ENCODE results near the gene ZNF396.

The ZNF396 gene

GRCh38 chr18:35408843-35409261 is 31.7 kb upstream of the ZNF396 start:
- Histone ChIP-seq H3K4me3 (ENCODE audit: low read length) (no peak overlapping the region), H3K9me3 (ENCODE audit: control insufficient read depth, low read length) (no peaks in the 10 kb centered on the region), H3K9ac (ENCODE audit: low read length) (no peak overlapping the region), H3K36me3 (ENCODE audit: control insufficient read depth, insufficient read depth, low read length, severe bottlenecking) (no peaks in the 10 kb centered on the region), H3K27me3 (replicated peaks; ENCODE audit: control insufficient read depth, insufficient read depth, low read length) (no peaks in the 10 kb centered on the region), H3K4me1 (ENCODE audit: control insufficient read depth, insufficient read depth, low read length) (no peaks in the 10 kb centered on the region)
- DNase-seq (ENCODE audit: low read depth) = no peak

GRCh38 chr18:35407871-35408481 is 30.8 kb upstream of the ZNF396 start:
- Histone ChIP-seq H3K4me1 (ENCODE audit: control insufficient read depth, insufficient read depth, low read length) (no peaks in the 10 kb centered on the region), H3K9me3 (ENCODE audit: control insufficient read depth, low read length) (no peaks in the 10 kb centered on the region), H3K27me3 (replicated peaks; ENCODE audit: control insufficient read depth, insufficient read depth, low read length) (no peaks in the 10 kb centered on the region), H3K4me3 (ENCODE audit: low read length) (no peak overlapping the region), H3K36me3 (ENCODE audit: control insufficient read depth, insufficient read depth, low read length, severe bottlenecking) (no peaks in the 10 kb centered on the region), H3K9ac (ENCODE audit: low read length) (peak overlapping the region; percentile 49)
- peak; percentile 93 for DNase-seq (ENCODE audit: low read depth)

GRCh38 chr18:35406666-35407065 is 29.5 kb upstream of the ZNF396 start:
- no peak for DNase-seq (ENCODE audit: low read depth)
- Histone ChIP-seq H3K27me3 (replicated peaks; ENCODE audit: control insufficient read depth, insufficient read depth, low read length) (no peaks in the 10 kb centered on the region), H3K36me3 (ENCODE audit: control insufficient read depth, insufficient read depth, low read length, severe bottlenecking) (no peaks in the 10 kb centered on the region), H3K4me3 (ENCODE audit: low read length) (no peak overlapping the region), H3K4me1 (ENCODE audit: control insufficient read depth, insufficient read depth, low read length) (no peaks in the 10 kb centered on the region), H3K9me3 (ENCODE audit: control insufficient read depth, low read length) (no peaks in the 10 kb centered on the region), H3K9ac (ENCODE audit: low read length) (no peak overlapping the region)

GRCh38 chr18:35397976-35398375 is 20.8 kb upstream of the ZNF396 start:
- Histone ChIP-seq H3K9ac (ENCODE audit: low read length) (no peak overlapping the region), H3K36me3 (ENCODE audit: control insufficient read depth, insufficient read depth, low read length, severe bottlenecking) (no peaks in the 10 kb centered on the region), H3K9me3 (ENCODE audit: control insufficient read depth, low read length) (no peaks in the 10 kb centered on the region), H3K27me3 (replicated peaks; ENCODE audit: control insufficient read depth, insufficient read depth, low read length) (no peaks in the 10 kb centered on the region), H3K4me1 (ENCODE audit: control insufficient read depth, insufficient read depth, low read length) (peaks cover 15% of the 10 kb centered on the region), H3K4me3 (ENCODE audit: low read length) (no peak overlapping the region)
- DNase-seq (ENCODE audit: low read depth) = no peak

- Histone ChIP-seq H3K9ac (ENCODE audit: low read length) (peak overlapping the region; percentile 24), H3K4me3 (ENCODE audit: low read length) (no peak overlapping the region), H3K27me3 (replicated peaks; ENCODE audit: control insufficient read depth, insufficient read depth, low read length) (no peaks in the 10 kb centered on the region), H3K9me3 (ENCODE audit: control insufficient read depth, low read length) (no peaks in the 10 kb centered on the region), H3K36me3 (ENCODE audit: control insufficient read depth, insufficient read depth, low read length, severe bottlenecking) (no peaks in the 10 kb centered on the region), H3K4me1 (ENCODE audit: control insufficient read depth, insufficient read depth, low read length) (peaks cover 28% of the 10 kb centered on the region)
- no peak for DNase-seq (ENCODE audit: low read depth)
Measured at GRCh38 chr18:35393716-35394115, 16.6 kb upstream of the ZNF396 start.

- no peaks in the 10 kb centered on the region for H3K9me3 ChIP-seq (ENCODE audit: control insufficient read depth, low read length)
- no peak overlapping the region for H3K9ac ChIP-seq (ENCODE audit: low read length)
- peaks cover 39% of the 10 kb centered on the region for H3K4me1 ChIP-seq (ENCODE audit: control insufficient read depth, insufficient read depth, low read length)
- no peak overlapping the region for H3K4me3 ChIP-seq (ENCODE audit: low read length)
- no peak for DNase-seq (ENCODE audit: low read depth)
- H3K36me3 ChIP-seq (ENCODE audit: control insufficient read depth, insufficient read depth, low read length, severe bottlenecking) = no peaks in the 10 kb centered on the region
- H3K27me3 ChIP-seq (replicated peaks; ENCODE audit: control insufficient read depth, insufficient read depth, low read length) = no peaks in the 10 kb centered on the region
Measured at GRCh38 chr18:35392375-35392774, 15.2 kb upstream of the ZNF396 start.

- Histone ChIP-seq H3K36me3 (ENCODE audit: control insufficient read depth, insufficient read depth, low read length, severe bottlenecking) (no peaks in the 10 kb centered on the region), H3K4me3 (ENCODE audit: low read length) (no peak overlapping the region), H3K27me3 (replicated peaks; ENCODE audit: control insufficient read depth, insufficient read depth, low read length) (no peaks in the 10 kb centered on the region), H3K4me1 (ENCODE audit: control insufficient read depth, insufficient read depth, low read length) (peaks cover 42% of the 10 kb centered on the region), H3K9me3 (ENCODE audit: control insufficient read depth, low read length) (no peaks in the 10 kb centered on the region), H3K9ac (ENCODE audit: low read length) (no peak overlapping the region)
- no peak for DNase-seq (ENCODE audit: low read depth)
Measured at GRCh38 chr18:35390951-35391700, 14.0 kb upstream of the ZNF396 start.

- Histone ChIP-seq H3K9ac (ENCODE audit: low read length) (peak overlapping the region; percentile 59), H3K36me3 (ENCODE audit: control insufficient read depth, insufficient read depth, low read length, severe bottlenecking) (no peaks in the 10 kb centered on the region), H3K4me3 (ENCODE audit: low read length) (peak overlapping the region; percentile 69)
Measured at GRCh38 chr18:35389095-35389618, 12.0 kb upstream of the ZNF396 start.

GRCh38 chr18:35387152-35387571 is 10.0 kb upstream of the ZNF396 start:
- H3K4me1 ChIP-seq (ENCODE audit: control insufficient read depth, insufficient read depth, low read length) = peaks cover 29% of the 10 kb centered on the region
- peaks cover 1% of the 10 kb centered on the region for H3K9me3 ChIP-seq (ENCODE audit: control insufficient read depth, low read length)
- peak; percentile 22 for DNase-seq (ENCODE audit: low read depth)

More at GRCh38 chr18:35389095-35389618, 12.0 kb upstream of the ZNF396 start:
- peaks cover 3% of the 10 kb centered on the region for H3K27me3 ChIP-seq (replicated peaks; ENCODE audit: control insufficient read depth, insufficient read depth, low read length)
- H3K9me3 ChIP-seq (ENCODE audit: control insufficient read depth, low read length) = no peaks in the 10 kb centered on the region
- peak; percentile 67 for DNase-seq (ENCODE audit: low read depth)
- peaks cover 38% of the 10 kb centered on the region for H3K4me1 ChIP-seq (ENCODE audit: control insufficient read depth, insufficient read depth, low read length)

GRCh38 chr18:35386600-35387100 is 9.5 kb upstream of the ZNF396 start:
- Histone ChIP-seq H3K27me3 (replicated peaks; ENCODE audit: control insufficient read depth, insufficient read depth, low read length) (peaks cover 3% of the 10 kb centered on the region), H3K4me1 (ENCODE audit: control insufficient read depth, insufficient read depth, low read length) (peaks cover 29% of the 10 kb centered on the region), H3K9ac (ENCODE audit: low read length) (no peak overlapping the region), H3K4me3 (ENCODE audit: low read length) (no peak overlapping the region), H3K9me3 (ENCODE audit: control insufficient read depth, low read length) (peaks cover 3% of the 10 kb centered on the region), H3K36me3 (ENCODE audit: control insufficient read depth, insufficient read depth, low read length, severe bottlenecking) (no peaks in the 10 kb centered on the region)
- peak; percentile 82 for DNase-seq (ENCODE audit: low read depth)

More at GRCh38 chr18:35387152-35387571, 10.0 kb upstream of the ZNF396 start:
- Histone ChIP-seq H3K9ac (ENCODE audit: low read length) (no peak overlapping the region), H3K36me3 (ENCODE audit: control insufficient read depth, insufficient read depth, low read length, severe bottlenecking) (no peaks in the 10 kb centered on the region), H3K27me3 (replicated peaks; ENCODE audit: control insufficient read depth, insufficient read depth, low read length) (peaks cover 3% of the 10 kb centered on the region), H3K4me3 (ENCODE audit: low read length) (no peak overlapping the region)

GRCh38 chr18:35383136-35383535 is 6.0 kb upstream of the ZNF396 start:
- Histone ChIP-seq H3K4me1 (ENCODE audit: control insufficient read depth, insufficient read depth, low read length) (peaks cover 15% of the 10 kb centered on the region), H3K27me3 (replicated peaks; ENCODE audit: control insufficient read depth, insufficient read depth, low read length) (peaks cover 7% of the 10 kb centered on the region), H3K9ac (ENCODE audit: low read length) (no peak overlapping the region), H3K9me3 (ENCODE audit: control insufficient read depth, low read length) (peaks cover 3% of the 10 kb centered on the region), H3K36me3 (ENCODE audit: control insufficient read depth, insufficient read depth, low read length, severe bottlenecking) (no peaks in the 10 kb centered on the region), H3K4me3 (ENCODE audit: low read length) (no peak overlapping the region)
- no peak for DNase-seq (ENCODE audit: low read depth)
